Heart right ventricle (tissue), 16 donors: ENCODE data around the gene KRT81. TPM values are rescaled to one million over a fixed set of nuclear protein-coding genes. Genes with fewer than 3 reads are reported as not detected.

Source experiments
- ATAC-seq, 8 donors: fragments of 200-7000 bp; cut with Tn5 transposase; one replicate each; pipeline ENCODE4 v1.9.1; 2020; ENCODE audit warnings: mild to moderate bottlenecking in 8 of 8, moderate library complexity in 8 of 8, moderate number of reproducible peaks in 1 of 8
- DNase-seq, 2 donors: peaks; one replicate each; pipeline ENCODE4 v3.0.0-alpha.2; 2020
- H3K27ac ChIP-seq, 10 donors: fragments of 200-600 bp; sonication (generic) in 2 of 10; one replicate each; pipeline versions ENCODE4 v1.5.0 to v1.8.0; 2020 to 2022; ENCODE audit warnings: mild to moderate bottlenecking in 3 of 10
- H3K27me3 ChIP-seq, 7 donors: fragments of 200-600 bp; one replicate each; pipeline ENCODE4 v1.8.0; 2021 to 2022; ENCODE audit warnings: mild to moderate bottlenecking in 2 of 7
- H3K36me3 ChIP-seq, 9 donors: fragments of 200-600 bp; sonication (generic) in 1 of 9; one replicate each; pipeline versions ENCODE4 v1.5.0 to v1.8.0; 2020 to 2022; ENCODE audit warnings: mild to moderate bottlenecking in 2 of 9
- H3K4me1 ChIP-seq, 9 donors: fragments of 200-600 bp; sonication (generic) in 1 of 9; one replicate each; pipeline versions ENCODE4 v1.5.0 to v1.8.0; 2020 to 2022; ENCODE audit warnings: mild to moderate bottlenecking in 4 of 9
- H3K4me3 ChIP-seq, 10 donors: fragments of 200-600 bp; sonication (generic) in 2 of 10; one replicate each; pipeline versions ENCODE4 v1.5.0 to v1.8.0; 2020 to 2022; ENCODE audit warnings: mild to moderate bottlenecking in 7 of 10, moderate library complexity in 2 of 10
- H3K9me3 ChIP-seq, 11 donors: fragments of 200-600 bp in 10 of 11; sonication (generic) in 2 of 11; one replicate each; pipeline versions ENCODE4 v1.5.0 to v1.8.0; 2013 to 2022; ENCODE audit warnings: mild to moderate bottlenecking in 2 of 11, control low read depth in 1 of 11, moderate library complexity in 1 of 11
- CTCF ChIP-seq, 9 donors: fragments of 200-600 bp; sonication (generic) in 2 of 9; IDR thresholded peaks; one replicate each; pipeline versions ENCODE4 v1.5.0 to v1.8.0; 2021 to 2022; ENCODE audit warnings: antibody characterized with exemption in 9 of 9, mild to moderate bottlenecking in 5 of 9, moderate library complexity in 1 of 9
- WGBS, 2 donors: extraction: QIAGEN DNeasy Blood & Tissue Kit; methylation state at CpG; one replicate each; pipeline ENCODE4 v1.1.7; 2013; ENCODE audit warnings: inconsistent platforms in 1 of 2; 5-methylcytosine and 5-hydroxymethylcytosine counted together
- intact Hi-C, 10 donors: fragments of 100-400 bp; cut with DNase I; formaldehyde crosslinking; loops; one replicate each; pipeline versions ENCODE4 v1.11.1 to v1.14.2; 2022
- polyA plus RNA-seq, 2 donors: library from polyadenylated mRNA; stranded (reverse); fragments of 200-250 nt; gene quantifications; one replicate each; pipeline ENCODE4 v1.2.3, GENCODE V29; 2013
- total RNA-seq, 10 donors: library from RNA; stranded (reverse); fragmentation: NEBNext Ultra II Directional in 3 of 10; extraction: Animal tissue kit (Norgen Biotek cat#: 25700) in 3 of 10; gene quantifications; one replicate each; pipeline versions ENCODE4 v1.2.1 to v1.2.4, GENCODE V29; 2021 to 2023
- donor health status: Arrhythmogenic right ventricular cardiomyopathy.
- donor health status: ischemic (EF 13 %, LVEDD 7.1; RV severe dilation, severe dysfunction).
- donor health status: healthy with polysubstance abuse.
- donor health status: DM: no; HTN: yes; CAD: no.
- donor health status: DM: no; HTN: no; CAD: no.
- donor health status: ischemic (EF 25% LVEDD 6.9; RV normal size, moderate dysfunction).
- donor health status: ischemic (EF 25% LVEDD 5.7; RV mildly dilated, moderate dysfunction).
- donor health status: healthy.
- donor health status: DM: yes; HTN: yes; CAD: no.
- donor health status: Ischemic cardiomyopathy.
- donor health status: ischemic (EF 35%, LVEDD 5.7; RV mildly dilated, moderate dysfunction).
- donor health status: nonischemic (EF 11% LVEDD 7.7; RV severe dilation, severe dysfunction).
- donor health status: DM: yes; HTN: yes; CAD: no.
- donor health status: PGD.
- donor health status: ischemic (EF 29% LVEDD 5.4; RV normal size, mild dysfunction).
- donor health status: nonischemic (EF 23%, LVEDD 6.1; RV moderate dilation, normal function).

Gene KRT81
- total and polyA plus RNA-seq, 12 donors: not detected

GRCh38 chr12:52239767-52240166, 51.6 kb downstream of the KRT81 start:
- H3K36me3 ChIP-seq: no peaks in the 10 kb centered on the region
- no peak for TF ChIP-seq CTCF (IDR thresholded peaks at IDR 0.05)
- ATAC-seq: no peak
- peaks cover 0 to 23% (median 14%) of the 10 kb centered on the region in 9 donors for H3K4me1 ChIP-seq
- H3K27ac ChIP-seq: no peak overlapping the region
- no peaks in the 10 kb centered on the region for H3K9me3 ChIP-seq
- H3K4me3 ChIP-seq: no peak overlapping the region
- intact Hi-C loops: no loop called here
- 73 to 75% methylated on average over 2 of the region's 2 CpGs for WGBS, 2 donors
- DNase-seq: no peak
- H3K27me3 ChIP-seq: peaks cover 0 to 13% (median 4%) of the 10 kb centered on the region in 7 donors

GRCh38 chr12:52238916-52239646, 52.3 kb downstream of the KRT81 start:
- intact Hi-C loops: no loop called here
- Histone ChIP-seq H3K27ac (no peak overlapping the region), H3K4me3 (no peak overlapping the region), H3K36me3 (no peaks in the 10 kb centered on the region), H3K27me3 (peaks cover under 1 to 20% (median 8%) of the 10 kb centered on the region in 7 donors), H3K9me3 (no peaks in the 10 kb centered on the region), H3K4me1 (peaks cover 0 to 17% (median 7%) of the 10 kb centered on the region in 9 donors)
- DNase-seq: no peak
- WGBS, 2 donors: 87 to 91% methylated on average over 7 of the region's 7 CpGs
- TF ChIP-seq CTCF (IDR thresholded peaks at IDR 0.05): no peak
- ATAC-seq: no peak

- DNase-seq (no peak), ATAC-seq (no peak)
- Histone ChIP-seq H3K9me3 (no peaks in the 10 kb centered on the region), H3K4me1 (peaks cover 0 to 17% (median 4%) of the 10 kb centered on the region in 9 donors), H3K27ac (no peak overlapping the region), H3K4me3 (no peak overlapping the region), H3K36me3 (no peaks in the 10 kb centered on the region), H3K27me3 (peaks cover 8 to 27% (median 15%) of the 10 kb centered on the region in 7 donors)
- no peak for TF ChIP-seq CTCF (IDR thresholded peaks at IDR 0.05)
- intact Hi-C loops: no loop called here
- WGBS, 2 donors: 86 to 88% methylated on average over 4 of the region's 4 CpGs
Observed at GRCh38 chr12:52238207-52238840, 53.0 kb downstream of the KRT81 start.

GRCh38 chr12:52236386-52237050, 54.8 kb downstream of the KRT81 start:
- no peak for TF ChIP-seq CTCF (IDR thresholded peaks at IDR 0.05)
- no peaks in the 10 kb centered on the region for H3K36me3 ChIP-seq
- intact Hi-C loops: no loop called here
- peaks cover 15 to 46% (median 32%) of the 10 kb centered on the region in 7 donors for H3K27me3 ChIP-seq
- no peak overlapping the region for H3K4me3 ChIP-seq
- no peak overlapping the region for H3K27ac ChIP-seq
- no peak for DNase-seq
- H3K4me1 ChIP-seq: peaks cover 0 to 32% (median 18%) of the 10 kb centered on the region in 9 donors
- ATAC-seq: no peak
- H3K9me3 ChIP-seq: no peaks in the 10 kb centered on the region
- whole genome bisulfite sequencing, 2 donors: 87 to 88% methylated on average over 3 of the region's 3 CpGs

Other genes starting within 250 kb of the KRT81 start
- 100 to 1,000 TPM in 6 of 10 donors, 10 to 100 TPM in 4; 34.6 to 588 (median 105) TPM for gene NR4A1, start 240.1 kb downstream of the KRT81 start, total RNA-seq
- 10 to 100 TPM; 53.2 to 83.0 TPM for gene NR4A1, start 240.1 kb downstream of the KRT81 start, polyA plus RNA-seq
- 10 to 100 TPM; 17.5 to 31.8 (median 22.2) TPM for gene ATG101, start 221.6 kb downstream of the KRT81 start, total RNA-seq
- gene ATG101, start 221.6 kb downstream of the KRT81 start, polyA plus RNA-seq: 10 to 100 TPM; 14.6 to 90.2 TPM
- under 1 TPM in 3 of 10 donors, not detected in 7; 0.19 to 0.52 (median 0.26) TPM for gene SMIM41, start 211.8 kb downstream of the KRT81 start, total RNA-seq
- gene SMIM41, start 211.8 kb downstream of the KRT81 start, polyA plus RNA-seq: under 1 TPM in 1 of 2 donors, not detected in 1; 0.29 TPM
- under 1 TPM in 9 of 10 donors, not detected in 1; 0.07 to 0.79 (median 0.16) TPM for gene KRT80, start 99.5 kb downstream of the KRT81 start, total RNA-seq
- gene KRT80, start 99.5 kb downstream of the KRT81 start, polyA plus RNA-seq: under 1 TPM; 0.07 to 0.32 TPM
- gene KRT7, start 58.3 kb downstream of the KRT81 start, total RNA-seq: 10 to 100 TPM in 1 of 10 donors, 1 to 10 TPM in 4, under 1 TPM in 2, not detected in 3; 0.59 to 10.8 (median 2.3) TPM
- 1 to 10 TPM in 1 of 2 donors, under 1 TPM in 1; 0.88 to 1.4 TPM for gene KRT7, start 58.3 kb downstream of the KRT81 start, polyA plus RNA-seq
- gene KRT86, start 16.9 kb downstream of the KRT81 start, total RNA-seq: under 1 TPM in 1 of 10 donors, not detected in 9; 0.19 TPM
- under 1 TPM in 1 of 2 donors, not detected in 1; 0.01 TPM for gene KRT86, start 16.9 kb downstream of the KRT81 start, polyA plus RNA-seq
- not detected for gene KRT83, start 29.9 kb upstream of the KRT81 start, total RNA-seq
- gene KRT83, start 29.9 kb upstream of the KRT81 start, polyA plus RNA-seq: not detected
- not detected for gene KRT85, start 75.9 kb upstream of the KRT81 start, total RNA-seq
- gene KRT85, start 75.9 kb upstream of the KRT81 start, polyA plus RNA-seq: not detected
- not detected for gene KRT84, start 94.1 kb upstream of the KRT81 start, total RNA-seq
- gene KRT84, start 94.1 kb upstream of the KRT81 start, polyA plus RNA-seq: not detected
- gene KRT82, start 114.8 kb upstream of the KRT81 start, total RNA-seq: not detected
- not detected for gene KRT82, start 114.8 kb upstream of the KRT81 start, polyA plus RNA-seq
- gene KRT75, start 142.8 kb upstream of the KRT81 start, total RNA-seq: not detected
- not detected for gene KRT75, start 142.8 kb upstream of the KRT81 start, polyA plus RNA-seq
- gene KRT6B, start 160.6 kb upstream of the KRT81 start, total RNA-seq: not detected
- under 1 TPM in 1 of 2 donors, not detected in 1; 0.06 TPM for gene KRT6B, start 160.6 kb upstream of the KRT81 start, polyA plus RNA-seq
- gene KRT6C, start 182.3 kb upstream of the KRT81 start, total RNA-seq: not detected
- under 1 TPM in 1 of 2 donors, not detected in 1; 0.06 TPM for gene KRT6C, start 182.3 kb upstream of the KRT81 start, polyA plus RNA-seq
- under 1 TPM in 1 of 10 donors, not detected in 9; 0.21 TPM for gene KRT6A, start 201.7 kb upstream of the KRT81 start, total RNA-seq
- 1 to 10 TPM in 1 of 2 donors, not detected in 1; 1.1 TPM for gene KRT6A, start 201.7 kb upstream of the KRT81 start, polyA plus RNA-seq
- gene KRT5, start 228.9 kb upstream of the KRT81 start, total RNA-seq: 1 to 10 TPM in 1 of 10 donors, under 1 TPM in 2, not detected in 7; 0.25 to 1.5 (median 0.45) TPM
- gene KRT5, start 228.9 kb upstream of the KRT81 start, polyA plus RNA-seq: under 1 TPM in 1 of 2 donors, not detected in 1; 0.90 TPM